Measurements from ENCODE around the gene AUTS2.

AUTS2 gene

GRCh38 chr7:70568674-70569334 is 970.5 kb downstream of the AUTS2 start (continued):
- TF ChIP-seq REST (tag by site-specific recombination; IDR thresholded peaks at IDR 0.05) (no peak), ZNF37A (tag by site-specific recombination; IDR thresholded peaks at IDR 0.05) (no peak), RBAK (tag by site-specific recombination; IDR thresholded peaks at IDR 0.05) (no peak), ZNF311 (tag by site-specific recombination; IDR thresholded peaks at IDR 0.05; ENCODE audit: borderline replicate concordance) (no peak), ZNF223 (tag by site-specific recombination; IDR thresholded peaks at IDR 0.05) (no peak), ZNF121 (tag by site-specific recombination; IDR thresholded peaks at IDR 0.05) (no peak), ZNF292 (tag by site-specific recombination; IDR thresholded peaks at IDR 0.05; ENCODE audit: borderline replicate concordance, low read depth) (no peak), GFI1B (tag by site-specific recombination; IDR thresholded peaks at IDR 0.05) (0 out of 2 replicates have a peak, but pooled peaks have one; percentile 40), ZNF843 (tag by site-specific recombination; IDR thresholded peaks at IDR 0.05) (peak; percentile 83), ZNF2 (tag by site-specific recombination; IDR thresholded peaks at IDR 0.05) (no peak), ZNF792 (tag by site-specific recombination; IDR thresholded peaks at IDR 0.05) (no peak), SP2 (tag by site-specific recombination; IDR thresholded peaks at IDR 0.05) (no peak), HOXD13 (CRISPR knock-in tag; IDR thresholded peaks at IDR 0.05; ENCODE audit: borderline replicate concordance) (peak; percentile 41; the same call in 1 of the 2 replicates), ZBTB21 (tag by site-specific recombination; IDR thresholded peaks at IDR 0.05) (no peak), SCRT1 (tag by site-specific recombination; IDR thresholded peaks at IDR 0.05; ENCODE audit: borderline replicate concordance) (no peak), ZNF654 (tag by site-specific recombination; IDR thresholded peaks at IDR 0.05; ENCODE audit: low read depth) (no peak), SP7 (tag by site-specific recombination; IDR thresholded peaks at IDR 0.05) (peak; percentile 31; the same call in 1 of the 2 replicates), MZF1 (tag by site-specific recombination; IDR thresholded peaks at IDR 0.05; ENCODE audit: borderline replicate concordance) (no peak), PRDM10 (tag by site-specific recombination; IDR thresholded peaks at IDR 0.05) (peak; percentile 66; the same call in 1 of the 2 replicates), REPIN1 (tag by site-specific recombination; IDR thresholded peaks at IDR 0.05; ENCODE audit: low read depth) (no peak), ZBTB17 (tag by site-specific recombination; IDR thresholded peaks at IDR 0.05) (no peak), ZNF174 (tag by site-specific recombination; IDR thresholded peaks at IDR 0.05) (no peak), GLIS1 (tag by site-specific recombination; IDR thresholded peaks at IDR 0.05) (no peak), ZNF658 (tag by site-specific recombination; IDR thresholded peaks at IDR 0.05) (no peak), EGR2 (tag by site-specific recombination; IDR thresholded peaks at IDR 0.05; ENCODE audit: low read depth) (no peak), ZNF114 (tag by site-specific recombination; IDR thresholded peaks at IDR 0.05) (no peak), ZNF302 (tag by site-specific recombination; IDR thresholded peaks at IDR 0.05; ENCODE audit: low read depth) (no peak), ZXDB (tag by site-specific recombination; IDR thresholded peaks at IDR 0.05) (peak; percentile 73; the same call in 1 of the 2 replicates), ZNF211 (tag by site-specific recombination; IDR thresholded peaks at IDR 0.05; ENCODE audit: low read depth) (no peak), ZBTB48 (tag by site-specific recombination; IDR thresholded peaks at IDR 0.05) (no peak), HOXA7 (CRISPR knock-in tag; IDR thresholded peaks at IDR 0.05; ENCODE audit: borderline replicate concordance) (no peak), ZNF202 (tag by site-specific recombination; IDR thresholded peaks at IDR 0.05; ENCODE audit: borderline replicate concordance) (no peak), ZNF140 (tag by site-specific recombination; IDR thresholded peaks at IDR 0.05) (no peak), ZNF558 (tag by site-specific recombination; IDR thresholded peaks at IDR 0.05) (no peak), ZNF544 (tag by site-specific recombination; IDR thresholded peaks at IDR 0.05) (no peak), OVOL3 (tag by site-specific recombination; IDR thresholded peaks at IDR 0.05) (no peak)
- TF ChIP-seq, protein P1, sequence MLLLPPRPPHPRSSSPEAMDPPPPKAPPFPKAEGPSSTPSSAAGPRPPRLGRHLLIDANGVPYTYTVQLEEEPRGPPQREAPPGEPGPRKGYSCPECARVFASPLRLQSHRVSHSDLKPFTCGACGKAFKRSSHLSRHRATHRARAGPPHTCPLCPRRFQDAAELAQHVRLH (tag by site-specific recombination; IDR thresholded peaks at IDR 0.05), result no peak
